NT2/D1 (cell line): ENCODE results near the gene CEP78.

Experiments
- SUZ12 ChIP-seq: IDR thresholded peaks from 2 replicates; pipeline ENCODE4 v1.6.1; 2011; ENCODE audit not compliant: insufficient read length, insufficient read depth; ENCODE audit errors: extremely low read depth
- YY1 ChIP-seq: IDR thresholded peaks from 2 replicates; pipeline ENCODE4 v1.6.1; 2011; ENCODE audit not compliant: insufficient read length, insufficient read depth
- ZNF274 ChIP-seq: IDR thresholded peaks from 2 replicates; pipeline ENCODE4 v1.6.1; 2011; ENCODE audit warnings: mild to moderate bottlenecking, low read depth, low read length

GRCh38 chr9:78238046-78239038 lies 2.5 kb downstream of the CEP78 start:
- TF ChIP-seq YY1 (no peak), ZNF274 (no peak), SUZ12 (no peak)
